AG10803 (cell line): ENCODE data around the gene REEP1.

ENCODE experiments used
- DNase-seq: peaks from one replicate; pipeline ENCODE4 v3.0.0; 2010; ENCODE audit warnings: low read depth
- H3K4me3 ChIP-seq: 2 replicates; pipeline ENCODE4 v1.5.1; 2011; ENCODE audit warnings: mild to moderate bottlenecking, low read length, control low read depth
- CTCF ChIP-seq: conservative IDR thresholded peaks from 2 replicates; pipeline ENCODE4 v1.5.1; 2011; ENCODE audit warnings: mild to moderate bottlenecking, low read length, control low read depth, inconsistent platforms

The REEP1 gene

DNA sequence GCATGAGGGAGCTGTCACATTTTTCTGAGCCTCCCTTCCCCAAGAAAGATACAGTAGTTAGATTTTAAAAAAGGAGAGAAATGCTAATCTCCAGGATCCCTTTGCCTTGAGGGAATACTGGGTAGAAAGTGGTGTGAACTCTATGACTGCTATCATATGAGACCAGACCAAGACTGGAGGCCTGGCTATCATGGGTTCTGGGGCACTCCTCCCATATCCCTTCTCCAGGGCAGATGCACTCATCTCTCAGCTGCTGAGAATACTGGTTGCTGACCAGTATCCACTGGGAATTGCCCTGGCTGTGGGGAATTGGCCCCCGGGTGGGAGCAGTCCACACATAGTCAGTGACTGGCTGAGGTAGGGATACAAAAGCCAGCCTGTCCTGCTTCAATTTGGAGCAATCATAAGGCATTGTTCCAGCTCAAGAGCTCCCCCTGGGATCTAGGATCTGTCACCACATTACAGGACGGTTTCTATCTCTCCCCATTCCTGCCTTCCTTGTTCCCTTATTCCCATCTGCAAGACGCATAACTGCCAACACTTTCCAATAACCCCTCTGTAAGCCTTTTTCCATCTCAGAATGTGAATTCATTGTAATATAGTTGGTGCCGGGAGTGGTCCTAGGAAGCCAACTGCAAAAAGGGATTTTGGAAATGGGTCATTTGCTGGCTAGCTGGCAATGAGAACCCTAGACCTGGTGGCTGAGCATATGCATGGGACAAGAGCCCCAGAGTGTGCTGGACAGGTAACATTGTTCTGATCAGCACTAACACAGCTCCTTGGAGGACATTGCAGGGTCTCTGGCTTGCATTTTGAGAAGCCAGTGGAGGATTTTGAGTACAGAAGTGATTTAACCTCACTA is 35.4 kb upstream of the REEP1 start:
- peak; percentile 71 for TF ChIP-seq CTCF
- H3K4me3 ChIP-seq: no peak overlapping the region
- peak; percentile 45 for DNase-seq

- DNase-seq: no peak
- TF ChIP-seq CTCF: no peak
- H3K4me3 ChIP-seq: no peak overlapping the region
Observed at GRCh38 chr2:86372133-86372532, 34.7 kb upstream of the REEP1 start.

DNA sequence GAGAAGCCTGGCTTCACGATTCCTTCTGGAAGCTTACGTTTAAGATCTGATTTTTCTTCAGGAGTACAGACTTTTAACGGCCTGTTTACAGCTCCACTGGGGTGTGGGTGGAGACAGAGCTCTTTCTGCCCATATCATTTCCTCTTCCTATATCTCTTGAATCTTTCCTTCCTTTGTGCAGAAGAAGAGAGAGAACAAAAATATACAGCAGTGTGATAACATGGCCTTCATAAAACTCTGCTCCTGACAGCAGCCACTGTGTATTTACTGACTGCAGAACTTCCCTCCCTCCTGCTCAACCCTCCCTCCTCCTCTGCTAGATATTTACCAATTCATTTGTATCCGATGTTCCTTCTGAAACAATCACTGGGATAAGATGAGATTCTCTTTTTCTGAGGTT is 34.1 kb upstream of the REEP1 start:
- TF ChIP-seq CTCF: no peak
- no peak for DNase-seq
- no peak overlapping the region for H3K4me3 ChIP-seq

- TF ChIP-seq CTCF: no peak
Observed at GRCh38 chr2:86370579-86370978, 33.2 kb upstream of the REEP1 start.

GRCh38 chr2:86368161-86368824 is 30.9 kb upstream of the REEP1 start:
- no peak overlapping the region for H3K4me3 ChIP-seq
- peak; percentile 31 for DNase-seq
- TF ChIP-seq CTCF: peak; percentile 53

More at GRCh38 chr2:86370579-86370978, 33.2 kb upstream of the REEP1 start:
- no peak for DNase-seq
- no peak overlapping the region for H3K4me3 ChIP-seq

GRCh38 chr2:86367499-86367777 is 30.0 kb upstream of the REEP1 start:
- H3K4me3 ChIP-seq: no peak overlapping the region
- no peak for DNase-seq
- TF ChIP-seq CTCF: no peak
